Superior temporal gyrus (tissue), 1 donor: Measurements from ENCODE around the gene SPRED2.

Experiments
- DNase-seq: peaks from one replicate; pipeline ENCODE4 v3.0.0-alpha.2; 2016; ENCODE audit errors: extremely low spot score

SPRED2 gene

DNA sequence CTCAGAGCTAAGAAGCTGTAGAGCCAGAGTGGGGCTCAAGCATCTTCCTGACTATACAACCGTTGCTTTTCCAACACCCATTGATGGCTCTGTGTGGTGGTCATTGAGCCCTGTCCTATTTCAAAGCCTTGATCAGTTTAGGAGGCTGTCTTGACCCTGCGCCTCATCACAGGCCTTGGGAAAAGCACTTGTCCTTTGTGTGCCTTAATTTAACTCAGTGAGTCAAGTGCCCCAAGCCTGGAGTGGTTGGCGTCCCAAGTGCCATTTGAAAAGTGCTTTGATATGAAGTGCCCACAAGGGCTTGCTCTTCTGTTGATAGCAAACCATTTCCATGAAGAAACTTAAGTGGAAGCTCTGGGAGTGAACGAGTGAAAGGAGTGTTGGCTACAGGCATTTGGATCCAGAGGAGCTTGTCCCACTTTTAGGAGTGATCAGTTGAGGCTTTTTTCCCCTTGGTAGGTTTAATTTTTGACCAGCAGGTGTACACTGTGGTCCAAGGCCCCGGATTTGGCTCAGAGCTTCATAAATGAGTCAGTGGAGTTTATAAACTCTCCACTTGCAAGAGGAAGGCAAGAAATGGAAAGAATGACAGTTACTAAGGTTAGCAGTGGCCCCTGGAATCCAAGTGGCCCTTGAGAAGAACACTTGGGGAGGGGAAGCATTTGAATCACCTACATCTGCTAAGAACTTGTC is 154.5 kb downstream of the SPRED2 start:
- no peak for DNase-seq

DNA sequence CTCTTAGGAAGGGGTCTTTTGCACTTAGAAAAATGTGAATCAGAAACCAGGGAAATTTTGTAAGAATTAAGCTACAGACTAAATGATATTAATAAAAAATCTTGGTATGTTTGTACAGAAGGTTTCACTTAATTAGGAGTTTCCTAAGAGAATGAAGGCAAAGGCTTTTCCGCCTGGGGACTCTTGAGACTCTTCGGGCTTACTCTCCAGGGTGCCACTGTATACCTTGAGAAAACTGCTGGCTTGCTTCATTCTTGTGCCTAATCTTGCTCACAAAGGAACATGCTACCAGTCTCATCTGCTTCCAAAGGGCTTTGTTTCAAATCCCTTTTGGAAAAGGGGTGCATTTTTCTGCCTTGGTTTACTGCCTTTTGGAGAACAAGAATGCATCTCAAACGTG is 155.3 kb downstream of the SPRED2 start:
- no peak for DNase-seq

DNA sequence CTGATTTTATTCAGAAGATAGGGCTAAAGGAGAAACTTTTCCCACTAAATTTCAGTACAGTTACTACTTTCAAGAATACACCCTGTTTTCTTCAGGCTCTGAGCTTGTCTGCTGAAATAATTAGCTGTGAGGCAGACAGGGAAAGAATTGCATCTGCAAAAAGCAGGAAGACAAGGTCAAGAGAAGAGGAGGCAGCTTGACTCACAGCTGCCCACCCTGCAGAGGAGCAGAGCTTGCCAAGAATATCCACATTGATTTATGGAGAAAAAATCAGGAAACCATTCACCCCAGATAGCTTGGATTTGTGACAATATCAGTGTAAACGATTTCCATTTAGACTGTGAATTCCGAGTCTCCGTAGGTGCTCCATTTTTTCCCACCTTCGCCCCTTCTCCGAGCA is 155.8 kb downstream of the SPRED2 start:
- no peak for DNase-seq

DNA sequence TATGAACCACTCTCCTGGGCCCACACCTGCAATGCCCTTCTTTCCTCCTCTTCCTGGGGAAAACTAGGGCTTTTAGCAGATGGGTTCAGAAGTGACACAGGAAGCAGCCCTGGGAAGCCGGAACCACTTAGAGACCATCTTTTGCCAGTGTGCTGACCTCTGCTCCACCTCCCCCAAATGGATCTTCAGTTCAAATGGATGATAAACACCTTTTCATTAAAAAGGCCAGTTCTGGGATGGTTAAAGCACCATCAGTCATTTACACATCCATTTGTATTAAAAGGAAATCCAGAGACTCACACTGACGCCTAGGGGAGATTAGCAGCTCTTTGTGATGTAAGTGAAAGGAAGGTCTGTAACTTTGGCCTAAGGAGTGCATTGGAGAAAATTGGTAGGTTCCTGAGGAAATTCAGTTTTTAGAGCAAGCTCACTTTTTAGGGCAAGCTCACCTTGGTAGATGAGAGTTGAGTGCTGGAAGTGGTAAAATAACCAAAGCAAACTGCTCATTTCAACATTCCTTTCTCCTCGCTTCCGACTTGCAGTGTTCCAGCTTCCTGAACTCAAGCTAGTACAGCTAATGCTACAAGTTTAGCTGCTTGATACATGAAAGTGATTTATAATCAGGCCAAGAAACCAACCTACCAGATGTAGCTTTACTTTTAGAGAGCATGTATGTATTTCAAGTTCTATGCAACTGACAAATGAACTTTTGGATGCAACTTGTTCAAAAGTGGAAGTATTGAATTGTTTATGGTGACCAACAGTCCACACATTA is 157.1 kb downstream of the SPRED2 start:
- DNase-seq, result no peak

GRCh38 chr2:65273344-65273743 is 159.1 kb downstream of the SPRED2 start:
- DNase-seq, result no peak

- DNase-seq, result no peak
Observed at GRCh38 chr2:65268957-65269356, 163.4 kb downstream of the SPRED2 start.

DNA sequence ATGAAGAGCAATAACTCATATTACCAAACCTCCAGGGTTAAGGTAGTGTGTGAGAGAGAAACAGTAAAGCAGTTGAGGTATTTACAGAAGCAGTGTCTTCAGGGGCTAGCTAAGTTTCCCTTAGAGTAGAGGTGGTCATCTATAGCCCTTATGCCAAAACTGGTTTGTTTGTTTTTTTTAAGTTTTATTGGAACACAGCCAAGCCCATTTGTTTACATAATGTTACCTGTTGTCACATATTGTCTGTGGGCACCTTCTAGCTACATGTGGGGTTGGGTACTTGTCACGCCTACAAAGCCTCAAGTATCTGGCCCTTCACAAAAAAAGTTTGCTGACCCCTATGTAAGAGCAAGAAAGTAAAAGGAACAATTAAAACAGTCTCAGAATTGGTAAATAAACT is 165.4 kb downstream of the SPRED2 start:
- no peak for DNase-seq

GRCh38 chr2:65265671-65266045 is 166.7 kb downstream of the SPRED2 start:
- no peak for DNase-seq

- peak; percentile 85 for DNase-seq
Observed at GRCh38 chr2:65264821-65265670, 167.4 kb downstream of the SPRED2 start.

DNA sequence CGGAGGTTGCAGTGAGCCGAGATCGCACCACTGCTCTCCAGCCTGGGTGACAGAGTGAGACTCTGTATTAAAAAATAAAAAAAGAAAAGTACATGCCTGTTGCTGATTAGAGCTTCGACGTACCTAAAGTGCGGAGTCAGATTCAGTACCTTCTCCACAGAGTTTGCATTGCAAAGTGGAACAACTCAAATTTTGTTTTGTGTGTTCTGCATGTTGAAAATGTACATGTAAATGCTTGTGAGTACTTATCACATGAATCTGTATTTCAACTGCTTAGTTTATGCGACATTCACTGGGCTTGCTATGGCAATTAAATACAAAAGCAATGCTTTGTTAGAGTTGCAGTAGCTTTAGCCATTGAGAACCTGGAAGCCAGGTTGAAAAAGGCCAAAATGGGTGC is 168.4 kb downstream of the SPRED2 start:
- DNase-seq, result no peak

DNA sequence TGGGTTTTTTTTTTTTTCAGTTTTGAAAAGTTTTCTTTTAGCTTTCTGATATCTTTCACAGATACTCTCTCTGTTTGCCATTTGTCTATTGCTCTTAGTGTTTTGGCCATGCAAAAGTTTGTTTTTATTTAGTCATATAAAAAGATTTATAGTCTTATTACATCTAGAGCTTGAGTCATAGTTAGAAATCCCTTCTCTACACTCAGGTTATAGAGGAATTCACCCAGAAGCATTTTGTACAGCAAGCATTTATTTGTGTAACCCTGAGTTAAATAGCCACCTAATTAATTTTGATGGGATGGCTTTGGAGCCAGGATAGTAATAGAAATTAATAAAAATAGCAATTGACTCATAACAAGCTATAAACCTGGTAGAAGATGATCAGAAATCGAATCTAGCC is 169.1 kb downstream of the SPRED2 start:
- DNase-seq, result no peak

- no peak for DNase-seq
Observed at GRCh38 chr2:65261676-65262075, 170.7 kb downstream of the SPRED2 start.
